Measurements from ENCODE around the gene TOR1A.

DNA sequence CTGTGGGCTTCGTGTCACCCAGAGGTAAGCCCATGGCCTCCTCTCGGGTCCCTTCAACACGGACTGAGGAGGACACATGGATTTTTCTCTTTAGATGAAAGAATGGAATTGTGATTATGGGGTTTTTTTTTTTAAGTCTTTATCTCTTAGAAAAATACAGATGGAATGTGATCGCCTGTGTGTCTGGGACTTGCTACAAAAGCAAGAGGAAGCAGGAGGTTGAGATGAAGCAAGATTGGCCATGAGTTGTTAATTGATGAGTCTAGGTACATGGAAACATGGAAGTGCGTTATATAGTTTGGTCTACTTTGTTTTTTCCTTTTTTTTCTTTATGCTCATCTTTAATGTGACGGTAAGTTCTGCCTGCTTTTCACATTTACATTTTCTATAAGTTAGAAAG, 26.0 kb upstream of the TOR1A start:
- TF ChIP-seq POLR2A (IDR thresholded peaks at IDR 0.05; ENCODE audit: borderline replicate concordance, extremely low read depth, insufficient read depth, insufficient read length) (no peak), ZNF274 (IDR thresholded peaks at IDR 0.05; ENCODE audit: low read depth, low read length) (no peak), POLR2AphosphoS5 (IDR thresholded peaks at IDR 0.05; ENCODE audit: low read depth, low read length) (no peak), SIN3A (IDR thresholded peaks at IDR 0.05; ENCODE audit: low read depth) (no peak), EZH2phosphoT487 (IDR thresholded peaks at IDR 0.05; ENCODE audit: borderline replicate concordance) (no peak), EZH2 (IDR thresholded peaks at IDR 0.05) (no peak), CTCF (IDR thresholded peaks at IDR 0.05 in 2 of 3, conservative IDR thresholded peaks at IDR 0.05 in 1 of 3; ENCODE audit: borderline replicate concordance in 1 of 3, insufficient read depth in 1 of 3, low read depth in 2 of 3, low read length in 2 of 3) (no peak), JUND (IDR thresholded peaks at IDR 0.05) (no peak), RAD21 (IDR thresholded peaks at IDR 0.05; ENCODE audit: low read depth) (no peak), YY1 (IDR thresholded peaks at IDR 0.05; ENCODE audit: extremely low read depth, insufficient replicate concordance, low read depth, low read length) (no peak), ZFX (IDR thresholded peaks at IDR 0.05) (no peak), EGR1 (IDR thresholded peaks at IDR 0.05; ENCODE audit: low read depth) (no peak), CEBPB (IDR thresholded peaks at IDR 0.05; ENCODE audit: low read depth) (no peak)
- TF ChIP-seq, protein P1, sequence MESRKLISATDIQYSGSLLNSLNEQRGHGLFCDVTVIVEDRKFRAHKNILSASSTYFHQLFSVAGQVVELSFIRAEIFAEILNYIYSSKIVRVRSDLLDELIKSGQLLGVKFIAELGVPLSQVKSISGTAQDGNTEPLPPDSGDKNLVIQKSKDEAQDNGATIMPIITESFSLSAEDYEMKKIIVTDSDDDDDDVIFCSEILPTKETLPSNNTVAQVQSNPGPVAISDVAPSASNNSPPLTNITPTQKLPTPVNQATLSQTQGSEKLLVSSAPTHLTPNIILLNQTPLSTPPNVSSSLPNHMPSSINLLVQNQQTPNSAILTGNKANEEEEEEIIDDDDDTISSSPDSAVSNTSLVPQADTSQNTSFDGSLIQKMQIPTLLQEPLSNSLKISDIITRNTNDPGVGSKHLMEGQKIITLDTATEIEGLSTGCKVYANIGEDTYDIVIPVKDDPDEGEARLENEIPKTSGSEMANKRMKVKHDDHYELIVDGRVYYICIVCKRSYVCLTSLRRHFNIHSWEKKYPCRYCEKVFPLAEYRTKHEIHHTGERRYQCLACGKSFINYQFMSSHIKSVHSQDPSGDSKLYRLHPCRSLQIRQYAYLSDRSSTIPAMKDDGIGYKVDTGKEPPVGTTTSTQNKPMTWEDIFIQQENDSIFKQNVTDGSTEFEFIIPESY (IDR thresholded peaks at IDR 0.05; ENCODE audit: extremely low read depth, insufficient replicate concordance, low read length): no peak
